Measurements from ENCODE around the gene DHCR24. TPM values are rescaled to one million over a fixed set of nuclear protein-coding genes. Genes with fewer than 3 reads are reported as not detected.

Gene DHCR24
- total and polyA plus RNA-seq, 2 of the 13 experiments (the other 11 are each of a cell fraction or from before 2014, with no cell fraction given): 374 to 448 TPM

DNA sequence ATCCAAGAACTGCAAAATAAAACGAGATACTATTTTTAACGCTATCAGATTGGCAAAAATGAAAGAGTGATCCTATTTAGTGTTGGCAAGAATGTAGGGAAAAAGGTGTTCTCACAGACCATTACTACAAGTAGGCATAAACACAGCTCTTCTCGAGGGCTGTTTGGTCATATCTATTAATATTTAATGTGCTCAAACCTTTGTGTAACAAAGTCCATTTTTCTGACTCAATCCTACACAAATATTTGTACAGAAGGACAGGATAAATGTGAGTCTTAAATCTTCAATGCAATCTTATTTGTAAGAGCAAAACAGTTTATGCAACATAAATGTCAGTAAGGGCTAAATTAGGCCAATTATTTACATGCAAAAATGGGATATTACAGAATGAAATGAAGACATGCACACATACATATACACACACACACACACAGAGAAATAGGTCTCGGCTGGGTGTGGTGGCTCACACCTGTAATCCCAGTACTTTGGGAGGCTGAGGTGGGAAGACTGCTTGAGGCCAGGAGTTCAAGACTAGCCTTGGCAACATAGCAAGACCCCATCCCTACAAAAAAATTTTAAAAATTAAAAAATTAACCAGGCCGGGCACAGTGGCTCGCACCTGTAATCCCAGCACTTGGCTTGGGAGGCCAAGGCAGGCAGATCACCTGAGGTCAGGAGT lies 17.7 kb downstream of the DHCR24 start (continued):
- TF ChIP-seq, protein P1, sequence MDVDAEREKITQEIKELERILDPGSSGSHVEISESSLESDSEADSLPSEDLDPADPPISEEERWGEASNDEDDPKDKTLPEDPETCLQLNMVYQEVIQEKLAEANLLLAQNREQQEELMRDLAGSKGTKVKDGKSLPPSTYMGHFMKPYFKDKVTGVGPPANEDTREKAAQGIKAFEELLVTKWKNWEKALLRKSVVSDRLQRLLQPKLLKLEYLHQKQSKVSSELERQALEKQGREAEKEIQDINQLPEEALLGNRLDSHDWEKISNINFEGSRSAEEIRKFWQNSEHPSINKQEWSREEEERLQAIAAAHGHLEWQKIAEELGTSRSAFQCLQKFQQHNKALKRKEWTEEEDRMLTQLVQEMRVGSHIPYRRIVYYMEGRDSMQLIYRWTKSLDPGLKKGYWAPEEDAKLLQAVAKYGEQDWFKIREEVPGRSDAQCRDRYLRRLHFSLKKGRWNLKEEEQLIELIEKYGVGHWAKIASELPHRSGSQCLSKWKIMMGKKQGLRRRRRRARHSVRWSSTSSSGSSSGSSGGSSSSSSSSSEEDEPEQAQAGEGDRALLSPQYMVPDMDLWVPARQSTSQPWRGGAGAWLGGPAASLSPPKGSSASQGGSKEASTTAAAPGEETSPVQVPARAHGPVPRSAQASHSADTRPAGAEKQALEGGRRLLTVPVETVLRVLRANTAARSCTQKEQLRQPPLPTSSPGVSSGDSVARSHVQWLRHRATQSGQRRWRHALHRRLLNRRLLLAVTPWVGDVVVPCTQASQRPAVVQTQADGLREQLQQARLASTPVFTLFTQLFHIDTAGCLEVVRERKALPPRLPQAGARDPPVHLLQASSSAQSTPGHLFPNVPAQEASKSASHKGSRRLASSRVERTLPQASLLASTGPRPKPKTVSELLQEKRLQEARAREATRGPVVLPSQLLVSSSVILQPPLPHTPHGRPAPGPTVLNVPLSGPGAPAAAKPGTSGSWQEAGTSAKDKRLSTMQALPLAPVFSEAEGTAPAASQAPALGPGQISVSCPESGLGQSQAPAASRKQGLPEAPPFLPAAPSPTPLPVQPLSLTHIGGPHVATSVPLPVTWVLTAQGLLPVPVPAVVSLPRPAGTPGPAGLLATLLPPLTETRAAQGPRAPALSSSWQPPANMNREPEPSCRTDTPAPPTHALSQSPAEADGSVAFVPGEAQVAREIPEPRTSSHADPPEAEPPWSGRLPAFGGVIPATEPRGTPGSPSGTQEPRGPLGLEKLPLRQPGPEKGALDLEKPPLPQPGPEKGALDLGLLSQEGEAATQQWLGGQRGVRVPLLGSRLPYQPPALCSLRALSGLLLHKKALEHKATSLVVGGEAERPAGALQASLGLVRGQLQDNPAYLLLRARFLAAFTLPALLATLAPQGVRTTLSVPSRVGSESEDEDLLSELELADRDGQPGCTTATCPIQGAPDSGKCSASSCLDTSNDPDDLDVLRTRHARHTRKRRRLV (CRISPR knock-in tag; IDR thresholded peaks at IDR 0.05): no peak
- TF ChIP-seq ZNF207 (IDR thresholded peaks at IDR 0.05; ENCODE audit: borderline replicate concordance) (no peak), ZNF501 (CRISPR knock-in tag; IDR thresholded peaks at IDR 0.05) (no peak), ZNF136 (CRISPR knock-in tag; IDR thresholded peaks at IDR 0.05; ENCODE audit: low read depth) (no peak), SYNCRIP (IDR thresholded peaks at IDR 0.05; ENCODE audit: insufficient read depth, low read depth, low read length) (no peak), DR1 (CRISPR knock-in tag; IDR thresholded peaks at IDR 0.05) (no peak), ZNF3 (CRISPR knock-in tag; IDR thresholded peaks at IDR 0.05) (no peak), SALL1 (CRISPR knock-in tag; IDR thresholded peaks at IDR 0.05) (peak; percentile 75), NFE2L1 (CRISPR knock-in tag; IDR thresholded peaks at IDR 0.05; ENCODE audit: borderline replicate concordance) (no peak), RBFOX2 (IDR thresholded peaks at IDR 0.05; ENCODE audit: low read depth, low read length) (0 out of 2 replicates have a peak, but pooled peaks have one; percentile 23), FOXJ3 (CRISPR knock-in tag; IDR thresholded peaks at IDR 0.05; ENCODE audit: borderline replicate concordance) (peak; percentile 67; the same call in 1 of the 2 replicates)
- TF ChIP-seq, protein P2, sequence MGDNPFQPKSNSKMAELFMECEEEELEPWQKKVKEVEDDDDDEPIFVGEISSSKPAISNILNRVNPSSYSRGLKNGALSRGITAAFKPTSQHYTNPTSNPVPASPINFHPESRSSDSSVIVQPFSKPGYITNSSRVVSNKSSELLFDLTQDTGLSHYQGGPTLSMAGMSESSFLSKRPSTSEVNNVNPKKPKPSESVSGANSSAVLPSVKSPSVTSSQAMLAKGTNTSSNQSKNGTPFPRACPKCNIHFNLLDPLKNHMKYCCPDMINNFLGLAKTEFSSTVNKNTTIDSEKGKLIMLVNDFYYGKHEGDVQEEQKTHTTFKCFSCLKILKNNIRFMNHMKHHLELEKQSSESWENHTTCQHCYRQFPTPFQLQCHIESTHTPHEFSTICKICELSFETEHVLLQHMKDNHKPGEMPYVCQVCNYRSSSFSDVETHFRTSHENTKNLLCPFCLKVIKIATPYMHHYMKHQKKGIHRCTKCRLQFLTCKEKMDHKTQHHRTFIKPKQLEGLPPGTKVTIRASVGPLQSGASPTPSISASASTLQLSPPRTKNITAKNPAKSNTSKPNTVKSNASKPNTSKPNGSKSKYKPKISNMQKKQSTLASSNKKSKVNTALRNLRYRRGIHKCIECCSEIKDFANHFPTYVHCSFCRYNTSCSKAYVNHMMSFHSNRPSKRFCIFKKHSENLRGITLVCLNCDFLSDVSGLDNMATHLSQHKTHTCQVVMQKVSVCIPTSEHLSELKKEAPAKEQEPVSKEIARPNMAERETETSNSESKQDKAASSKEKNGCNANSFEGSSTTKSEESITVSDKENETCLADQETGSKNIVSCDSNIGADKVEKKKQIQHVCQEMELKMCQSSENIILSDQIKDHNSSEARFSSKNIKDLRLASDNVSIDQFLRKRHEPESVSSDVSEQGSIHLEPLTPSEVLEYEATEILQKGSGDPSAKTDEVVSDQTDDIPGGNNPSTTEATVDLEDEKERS (CRISPR knock-in tag; IDR thresholded peaks at IDR 0.05): peak; percentile 69; the same call in 1 of the 2 replicates
- TF ChIP-seq, protein P3, sequence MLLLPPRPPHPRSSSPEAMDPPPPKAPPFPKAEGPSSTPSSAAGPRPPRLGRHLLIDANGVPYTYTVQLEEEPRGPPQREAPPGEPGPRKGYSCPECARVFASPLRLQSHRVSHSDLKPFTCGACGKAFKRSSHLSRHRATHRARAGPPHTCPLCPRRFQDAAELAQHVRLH (CRISPR knock-in tag; IDR thresholded peaks at IDR 0.05; ENCODE audit: borderline replicate concordance, low read depth): 0 out of 2 replicates have a peak, but pooled peaks have one; percentile 36
- TF ChIP-seq, protein P4, sequence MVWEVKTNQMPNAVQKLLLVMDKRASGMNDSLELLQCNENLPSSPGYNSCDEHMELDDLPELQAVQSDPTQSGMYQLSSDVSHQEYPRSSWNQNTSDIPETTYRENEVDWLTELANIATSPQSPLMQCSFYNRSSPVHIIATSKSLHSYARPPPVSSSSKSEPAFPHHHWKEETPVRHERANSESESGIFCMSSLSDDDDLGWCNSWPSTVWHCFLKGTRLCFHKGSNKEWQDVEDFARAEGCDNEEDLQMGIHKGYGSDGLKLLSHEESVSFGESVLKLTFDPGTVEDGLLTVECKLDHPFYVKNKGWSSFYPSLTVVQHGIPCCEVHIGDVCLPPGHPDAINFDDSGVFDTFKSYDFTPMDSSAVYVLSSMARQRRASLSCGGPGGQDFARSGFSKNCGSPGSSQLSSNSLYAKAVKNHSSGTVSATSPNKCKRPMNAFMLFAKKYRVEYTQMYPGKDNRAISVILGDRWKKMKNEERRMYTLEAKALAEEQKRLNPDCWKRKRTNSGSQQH (CRISPR knock-in tag; IDR thresholded peaks at IDR 0.05; ENCODE audit: low read depth): no peak
- TF ChIP-seq, protein P5, sequence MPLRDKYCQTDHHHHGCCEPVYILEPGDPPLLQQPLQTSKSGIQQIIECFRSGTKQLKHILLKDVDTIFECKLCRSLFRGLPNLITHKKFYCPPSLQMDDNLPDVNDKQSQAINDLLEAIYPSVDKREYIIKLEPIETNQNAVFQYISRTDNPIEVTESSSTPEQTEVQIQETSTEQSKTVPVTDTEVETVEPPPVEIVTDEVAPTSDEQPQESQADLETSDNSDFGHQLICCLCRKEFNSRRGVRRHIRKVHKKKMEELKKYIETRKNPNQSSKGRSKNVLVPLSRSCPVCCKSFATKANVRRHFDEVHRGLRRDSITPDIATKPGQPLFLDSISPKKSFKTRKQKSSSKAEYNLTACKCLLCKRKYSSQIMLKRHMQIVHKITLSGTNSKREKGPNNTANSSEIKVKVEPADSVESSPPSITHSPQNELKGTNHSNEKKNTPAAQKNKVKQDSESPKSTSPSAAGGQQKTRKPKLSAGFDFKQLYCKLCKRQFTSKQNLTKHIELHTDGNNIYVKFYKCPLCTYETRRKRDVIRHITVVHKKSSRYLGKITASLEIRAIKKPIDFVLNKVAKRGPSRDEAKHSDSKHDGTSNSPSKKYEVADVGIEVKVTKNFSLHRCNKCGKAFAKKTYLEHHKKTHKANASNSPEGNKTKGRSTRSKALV (CRISPR knock-in tag; IDR thresholded peaks at IDR 0.05): no peak

Data from HepG2 (cell line).